NCI-H128 (cell line): Measurements from ENCODE around the gene APOL1.

Experiments used
- DNase-seq: peaks from one replicate; lab custom pipeline; 2025; ENCODE audit not compliant: unreplicated experiment; lab: John Stamatoyannopoulos, UW

The APOL1 gene

GRCh38 chr22:36305813-36306212 is 52.9 kb downstream of the APOL1 start:
- no peak for DNase-seq

- DNase-seq = no peak
Measured at GRCh38 chr22:36306227-36306626, 53.3 kb downstream of the APOL1 start.

GRCh38 chr22:36308880-36309279 is 55.9 kb downstream of the APOL1 start:
- no peak for DNase-seq

GRCh38 chr22:36311386-36312085 is 58.6 kb downstream of the APOL1 start:
- DNase-seq = no peak

GRCh38 chr22:36315325-36315724 is 62.4 kb downstream of the APOL1 start:
- DNase-seq = no peak

- DNase-seq = no peak
Measured at GRCh38 chr22:36316419-36316818, 63.5 kb downstream of the APOL1 start.
